HG03575 (cell line): ENCODE results near the gene SPATA31C1.
"Not testable (repeated sequence)": the region's sequence is repeated elsewhere in the genome, so short reads cannot be mapped to it uniquely, and the experiment has no call there.

Experiments
- ATAC-seq: cut with Tn5 transposase; IDR thresholded peaks from one replicate; pipeline ENCODE4 v1.9.1; 2021; ENCODE audit not compliant: unreplicated experiment, insufficient number of reproducible peaks, low FRiP score; ENCODE audit errors: extremely low read depth

Gene SPATA31C1

DNA sequence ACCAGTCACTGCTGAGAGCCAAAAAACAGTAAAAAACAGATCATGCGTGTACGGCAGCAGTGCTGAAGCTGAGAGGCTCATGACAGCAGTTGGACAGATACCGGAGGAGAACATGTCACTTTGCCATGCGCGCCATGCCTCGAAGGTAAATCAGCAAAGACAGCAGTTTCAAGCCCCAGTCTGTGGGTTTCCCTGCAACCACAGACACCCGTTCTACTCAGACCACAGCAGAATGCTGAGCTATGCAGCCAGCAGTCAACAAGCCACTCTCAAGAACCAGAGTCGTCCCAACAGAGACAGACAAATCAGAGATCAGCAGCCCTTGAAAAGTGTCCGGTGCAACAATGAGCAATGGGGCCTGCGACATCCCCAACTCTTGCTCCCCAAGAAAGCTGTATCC lies 5.2 kb downstream of the SPATA31C1 start:
- not testable (repeated sequence) for ATAC-seq

DNA sequence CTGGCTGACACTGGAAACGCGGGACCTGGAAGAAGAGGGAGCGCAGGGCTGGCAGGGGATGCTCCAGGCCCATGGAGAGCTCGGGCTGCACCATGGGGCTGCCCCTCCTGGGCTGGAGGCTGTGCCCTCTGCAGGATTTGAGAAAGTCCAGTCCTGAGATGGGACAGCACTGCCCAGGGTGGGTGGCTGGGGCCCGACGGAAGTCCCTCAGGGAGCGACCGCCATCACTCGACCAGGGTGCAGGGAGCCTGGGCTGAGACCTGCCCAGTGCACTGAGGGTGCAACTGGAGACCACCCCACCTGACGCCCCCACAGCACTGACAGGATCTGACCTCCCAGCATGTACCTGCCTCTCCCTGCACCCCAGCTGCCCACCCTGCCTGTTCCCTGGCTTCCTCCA lies 7.1 kb downstream of the SPATA31C1 start:
- ATAC-seq, result not testable (repeated sequence)

- not testable (repeated sequence) for ATAC-seq
Measured at GRCh38 chr9:87929152-87929551, 11.4 kb downstream of the SPATA31C1 start.

DNA sequence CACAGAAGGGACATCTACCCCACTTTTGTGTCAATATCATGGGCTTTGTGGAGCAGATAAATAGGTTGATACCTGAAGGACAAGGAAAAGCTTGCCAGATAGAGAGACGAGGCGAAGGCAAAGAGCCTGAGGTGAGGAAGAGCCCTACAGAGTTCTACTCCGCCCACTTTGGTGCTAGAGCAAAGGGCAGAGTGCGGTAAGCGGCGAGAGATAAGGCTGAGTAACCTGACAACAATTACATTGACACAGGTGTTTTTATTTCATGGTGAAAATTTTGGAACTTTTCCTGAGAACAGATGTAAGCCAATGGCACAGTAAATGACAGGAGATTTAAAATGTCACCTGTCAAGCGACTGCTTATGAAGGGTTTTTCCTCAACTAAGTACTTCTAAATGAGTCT lies 16.7 kb downstream of the SPATA31C1 start:
- not testable (repeated sequence) for ATAC-seq

- not testable (repeated sequence) for ATAC-seq
Measured at GRCh38 chr9:87937352-87937751, 19.6 kb downstream of the SPATA31C1 start.

DNA sequence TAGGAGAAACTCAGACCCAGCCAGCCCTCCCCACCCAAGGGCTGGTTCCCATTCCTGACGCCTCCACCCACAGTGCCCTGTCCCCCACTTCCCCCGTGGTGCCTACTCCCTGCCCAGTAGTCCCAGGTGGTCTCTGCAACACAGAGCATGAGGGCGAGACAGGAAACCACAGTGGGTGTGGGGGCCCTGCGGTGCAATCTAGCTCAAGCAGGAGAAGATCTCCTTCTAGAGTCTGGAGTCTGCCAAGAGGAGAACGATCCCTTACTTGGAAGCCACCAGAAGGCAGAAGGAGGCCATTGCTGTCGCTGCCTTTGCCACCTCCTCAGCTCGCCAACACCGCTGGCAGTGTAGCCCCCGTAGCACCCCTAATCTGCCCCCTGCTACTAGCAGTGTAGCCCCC lies 20.2 kb downstream of the SPATA31C1 start:
- not testable (repeated sequence) for ATAC-seq

- ATAC-seq, result not testable (repeated sequence)
Measured at GRCh38 chr9:87938336-87938735, 20.6 kb downstream of the SPATA31C1 start.

- ATAC-seq, result not testable (repeated sequence)
Measured at GRCh38 chr9:87939096-87939495, 21.3 kb downstream of the SPATA31C1 start.

DNA sequence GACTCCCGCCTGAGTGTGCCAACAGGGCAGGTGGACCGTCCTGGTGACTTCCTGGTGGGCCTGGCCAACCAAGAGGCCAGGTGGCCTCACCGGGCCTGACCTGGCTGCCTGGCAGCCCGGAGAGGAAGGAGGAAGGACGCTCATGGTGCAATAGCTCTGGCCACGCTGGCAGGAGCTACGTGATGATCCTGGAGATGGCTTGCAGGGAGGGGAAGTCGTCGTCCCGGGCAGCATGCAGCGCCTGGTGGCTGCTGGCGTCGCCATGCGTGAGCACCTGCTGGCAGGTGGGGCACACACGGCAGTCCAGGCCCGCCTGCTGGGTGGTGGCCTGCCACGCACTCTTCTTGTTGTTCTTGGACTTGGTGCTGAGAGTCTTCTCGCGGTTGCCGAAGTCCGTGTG lies 26.3 kb downstream of the SPATA31C1 start:
- ATAC-seq, result no peak

- ATAC-seq, result no peak
Measured at GRCh38 chr9:87944682-87945081, 26.9 kb downstream of the SPATA31C1 start.

DNA sequence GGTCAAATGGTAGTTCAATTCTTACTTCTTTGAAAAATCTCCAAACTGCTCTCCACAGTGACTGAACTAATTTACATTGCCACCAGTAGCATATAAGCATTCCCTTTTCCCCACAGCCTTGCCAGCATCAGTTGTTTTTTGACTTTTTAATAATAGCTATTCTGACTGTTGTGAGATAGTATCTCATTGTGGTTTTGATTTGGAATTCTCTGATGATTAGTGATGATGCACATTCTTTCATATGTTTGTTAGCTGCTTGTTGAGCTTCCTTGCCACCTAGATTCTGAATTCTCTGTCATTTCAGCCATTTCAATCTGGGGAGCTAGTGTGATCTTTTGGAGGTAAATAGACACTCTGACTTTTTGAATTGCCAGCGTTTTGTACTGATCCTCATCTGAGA lies 32.5 kb downstream of the SPATA31C1 start:
- ATAC-seq, result no peak

- no peak for ATAC-seq
Measured at GRCh38 chr9:87950765-87951488, 33.2 kb downstream of the SPATA31C1 start.

- no peak for ATAC-seq
Measured at GRCh38 chr9:87954230-87954629, 36.5 kb downstream of the SPATA31C1 start.

DNA sequence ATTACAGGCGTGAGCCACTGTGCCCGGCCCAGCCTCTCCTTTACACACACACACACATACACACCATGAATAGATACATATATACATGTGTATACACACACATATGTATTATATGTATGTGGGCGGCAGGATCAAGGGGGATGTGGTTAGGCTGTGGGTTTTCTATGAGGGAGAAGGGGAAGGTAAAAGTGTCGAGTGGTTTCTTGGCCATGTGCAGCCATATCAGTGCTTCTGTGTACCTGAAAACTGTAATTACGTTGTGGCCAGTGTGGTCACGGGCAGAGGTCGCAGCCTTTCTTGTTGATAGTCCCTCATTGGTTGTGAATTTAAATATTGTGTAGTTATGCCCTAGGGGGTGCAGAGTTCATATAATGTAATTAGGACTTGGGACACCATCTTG lies 40.1 kb downstream of the SPATA31C1 start:
- ATAC-seq, result no peak

GRCh38 chr9:87958591-87958990 lies 40.8 kb downstream of the SPATA31C1 start:
- ATAC-seq, result no peak

DNA sequence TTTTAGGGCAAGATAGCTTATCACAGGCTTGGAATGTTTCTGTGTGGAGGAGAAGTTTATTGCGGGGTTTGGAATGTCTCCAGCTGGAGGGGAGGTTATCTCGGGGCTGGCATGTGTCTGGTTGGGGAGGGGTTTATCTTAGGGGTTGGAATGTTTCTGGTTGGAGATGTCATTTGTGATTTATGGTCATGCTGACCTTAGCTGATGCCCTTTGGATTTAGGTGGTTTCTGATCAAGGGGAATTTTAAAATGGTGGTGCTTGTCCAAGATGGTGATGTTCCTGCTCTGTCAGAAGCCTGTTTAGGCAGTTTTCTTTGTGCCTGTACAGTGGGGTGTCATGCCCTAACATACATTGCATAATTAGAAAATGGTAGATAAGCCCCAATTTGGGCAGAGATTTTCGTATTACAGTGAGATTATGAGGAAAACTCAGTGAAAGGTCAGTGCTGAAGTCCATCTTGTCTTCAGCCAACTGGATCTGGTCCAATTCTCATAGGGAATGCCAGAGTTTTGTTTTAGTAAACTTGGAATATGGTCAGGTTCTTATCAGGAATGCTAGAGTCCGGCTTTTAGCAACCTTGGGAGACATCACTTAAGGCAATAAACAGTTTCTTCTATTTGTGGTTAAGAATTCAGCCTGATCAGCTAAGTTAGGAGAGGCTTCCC lies 42.3 kb downstream of the SPATA31C1 start:
- ATAC-seq, result no peak

GRCh38 chr9:87963770-87964169 lies 46.0 kb downstream of the SPATA31C1 start:
- ATAC-seq, result no peak

DNA sequence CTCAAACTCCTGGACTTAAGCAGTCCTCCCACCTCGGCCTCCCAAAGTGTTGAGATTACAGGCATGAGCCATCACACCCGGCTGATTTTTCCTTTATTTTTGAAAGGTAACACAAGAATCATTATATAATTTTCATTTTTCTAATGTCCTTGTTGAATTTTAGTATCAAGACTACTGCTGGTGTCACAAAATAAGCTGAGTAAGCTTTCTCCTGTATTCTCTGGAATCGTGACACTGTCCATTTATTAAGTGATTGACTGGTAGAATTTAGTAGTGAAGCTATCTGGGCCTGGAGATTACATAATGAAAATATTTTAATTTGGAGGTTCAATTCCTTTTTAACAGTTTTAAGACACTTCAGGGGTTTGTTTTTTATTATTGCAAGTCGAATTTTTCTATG lies 47.1 kb downstream of the SPATA31C1 start:
- no peak for ATAC-seq

GRCh38 chr9:87968155-87968554 lies 50.4 kb downstream of the SPATA31C1 start:
- ATAC-seq, result no peak

DNA sequence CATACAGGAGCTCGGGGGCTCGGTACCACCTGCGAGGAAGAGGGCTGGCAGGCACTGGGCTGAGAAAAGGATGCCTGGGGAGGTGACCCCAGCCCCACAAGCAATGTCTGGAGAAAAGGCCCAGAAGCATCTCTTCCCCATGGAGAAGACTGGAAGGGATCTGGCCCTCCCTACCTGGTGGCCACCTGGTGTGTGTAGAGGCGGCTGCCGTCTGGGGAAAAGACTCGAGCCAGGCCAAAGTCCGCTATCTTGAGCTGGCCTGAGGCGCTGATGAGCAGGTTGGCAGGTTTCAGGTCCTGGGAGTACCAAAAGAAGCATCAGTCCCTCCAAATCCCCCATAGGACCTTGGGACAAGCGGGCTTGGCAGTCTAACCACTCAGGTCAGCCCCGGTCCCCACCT lies 52.8 kb downstream of the SPATA31C1 start:
- ATAC-seq, result no peak

DNA sequence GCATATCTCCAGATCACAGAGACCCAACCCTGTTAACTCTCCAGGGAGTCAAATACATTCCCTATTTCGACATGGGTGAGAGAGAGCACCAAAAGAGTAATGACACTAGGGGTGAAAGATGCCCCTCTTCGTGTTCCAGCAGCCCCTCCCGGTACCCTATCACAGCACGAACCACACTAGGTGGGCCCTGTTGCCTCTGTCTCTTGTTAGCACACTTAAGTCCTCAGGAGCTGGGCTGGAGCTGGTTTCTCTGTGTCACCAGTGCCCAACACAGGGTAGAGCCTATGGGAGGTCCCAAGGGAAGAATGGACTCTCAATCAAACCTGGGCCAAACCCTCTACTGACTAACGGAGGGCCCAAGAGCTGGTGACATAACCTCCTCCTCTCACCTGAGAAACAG lies 55.4 kb downstream of the SPATA31C1 start:
- no peak for ATAC-seq
